Left ventricle myocardium inferior (tissue), 1 donor: ENCODE results near the gene IFI27. TPM values are rescaled to one million over a fixed set of nuclear protein-coding genes. Genes with fewer than 3 reads are reported as not detected.

ENCODE experiments used
- DNase-seq: peaks from one replicate; pipeline ENCODE4 v3.0.0-alpha.2; 2020
- H3K27ac ChIP-seq: fragments of 200-600 bp; replicated peaks from 2 replicates; pipeline ENCODE4 v1.8.0; 2021
- H3K27me3 ChIP-seq: fragments of 200-600 bp; 2 replicates; pipeline ENCODE4 v1.8.0; 2021; ENCODE audit warnings: low read depth
- H3K36me3 ChIP-seq: fragments of 200-600 bp; 2 replicates; pipeline ENCODE4 v1.8.0; 2021
- H3K4me1 ChIP-seq: fragments of 200-600 bp; 2 replicates; pipeline ENCODE4 v1.8.0; 2021
- H3K4me3 ChIP-seq: fragments of 200-600 bp; 2 replicates; pipeline ENCODE4 v1.8.0; 2021; ENCODE audit warnings: mild to moderate bottlenecking, moderate library complexity
- H3K9me3 ChIP-seq: fragments of 200-600 bp; replicated peaks from 2 replicates; pipeline ENCODE4 v1.8.0; 2021
- intact Hi-C: fragments of 100-400 bp; cut with micrococcal nuclease; formaldehyde crosslinking; loops from one replicate; pipeline ENCODE4 v1.11.0; 2022
- total RNA-seq: library from RNA; stranded (reverse); fragmentation: NEBNext Ultra II Directional; extraction: Animal tissue kit (Norgen Biotek cat#: 25700); gene quantifications from one replicate; pipeline ENCODE4 v1.2.1, GENCODE V29; 2021
- TF ChIP-seq, protein P1 (sequence below): fragments of 200-600 bp; IDR thresholded peaks from 2 replicates; pipeline ENCODE4 v1.8.0; 2021; ENCODE audit warnings: antibody characterized with exemption, mild to moderate bottlenecking, borderline replicate concordance
- donor health status: DM: no; HTN: yes; CAD: no; lungs with severe emphysema.

Gene IFI27
- total RNA-seq, 1 donor from 2014 or later, result 130 TPM

DNA sequence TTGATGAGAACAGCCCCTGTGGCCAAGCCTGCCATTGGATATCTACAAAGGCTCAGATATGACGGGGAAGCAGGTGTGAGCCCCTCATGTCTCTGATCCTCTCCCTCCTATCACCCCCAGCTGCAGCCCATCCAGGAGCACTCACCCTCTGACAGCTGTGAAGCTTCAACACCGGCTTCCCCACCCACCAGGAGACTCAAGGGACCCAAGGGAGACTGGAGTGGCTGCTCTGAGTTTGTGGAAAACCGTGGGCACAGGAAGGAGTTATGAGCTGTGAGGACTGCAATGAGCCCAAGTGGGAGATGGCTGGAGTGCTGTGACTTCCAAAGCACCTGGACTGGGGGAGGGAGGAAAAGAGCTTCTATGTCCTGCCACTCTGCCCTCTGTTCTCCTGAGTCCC is 10.9 kb downstream of the IFI27 start:
- no peaks in the 10 kb centered on the region for H3K27me3 ChIP-seq
- H3K27ac ChIP-seq, result no peak overlapping the region
- no peaks in the 10 kb centered on the region for H3K36me3 ChIP-seq
- intact Hi-C loops, result no loop called here
- no peaks in the 10 kb centered on the region for H3K4me1 ChIP-seq
- TF ChIP-seq, protein P1, sequence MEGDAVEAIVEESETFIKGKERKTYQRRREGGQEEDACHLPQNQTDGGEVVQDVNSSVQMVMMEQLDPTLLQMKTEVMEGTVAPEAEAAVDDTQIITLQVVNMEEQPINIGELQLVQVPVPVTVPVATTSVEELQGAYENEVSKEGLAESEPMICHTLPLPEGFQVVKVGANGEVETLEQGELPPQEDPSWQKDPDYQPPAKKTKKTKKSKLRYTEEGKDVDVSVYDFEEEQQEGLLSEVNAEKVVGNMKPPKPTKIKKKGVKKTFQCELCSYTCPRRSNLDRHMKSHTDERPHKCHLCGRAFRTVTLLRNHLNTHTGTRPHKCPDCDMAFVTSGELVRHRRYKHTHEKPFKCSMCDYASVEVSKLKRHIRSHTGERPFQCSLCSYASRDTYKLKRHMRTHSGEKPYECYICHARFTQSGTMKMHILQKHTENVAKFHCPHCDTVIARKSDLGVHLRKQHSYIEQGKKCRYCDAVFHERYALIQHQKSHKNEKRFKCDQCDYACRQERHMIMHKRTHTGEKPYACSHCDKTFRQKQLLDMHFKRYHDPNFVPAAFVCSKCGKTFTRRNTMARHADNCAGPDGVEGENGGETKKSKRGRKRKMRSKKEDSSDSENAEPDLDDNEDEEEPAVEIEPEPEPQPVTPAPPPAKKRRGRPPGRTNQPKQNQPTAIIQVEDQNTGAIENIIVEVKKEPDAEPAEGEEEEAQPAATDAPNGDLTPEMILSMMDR, result no peak
- H3K4me3 ChIP-seq, result no peak overlapping the region
- peaks cover 21% of the 10 kb centered on the region for H3K9me3 ChIP-seq
- DNase-seq, result no peak

DNA sequence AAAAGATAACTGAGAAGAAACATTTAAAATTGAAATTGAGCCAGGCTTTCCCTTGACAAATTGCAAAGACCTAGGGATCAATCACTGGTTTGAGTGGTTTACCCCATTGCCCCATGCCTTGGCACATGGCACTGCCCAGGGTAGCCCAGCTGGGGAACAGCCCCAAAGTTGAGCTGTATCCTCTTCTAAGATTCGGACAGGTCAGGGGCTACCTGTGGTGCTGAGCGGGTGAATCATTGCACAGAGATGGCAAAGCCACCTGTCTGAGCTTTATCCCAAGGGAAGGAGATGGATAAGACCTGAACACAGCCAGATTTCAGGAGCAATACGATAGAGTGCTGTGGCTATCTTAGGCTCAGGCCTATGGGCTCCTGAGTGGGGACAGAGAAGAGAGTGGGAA is 11.9 kb downstream of the IFI27 start:
- H3K27ac ChIP-seq, result no peak overlapping the region
- no peaks in the 10 kb centered on the region for H3K4me1 ChIP-seq
- no peaks in the 10 kb centered on the region for H3K36me3 ChIP-seq
- peaks cover 21% of the 10 kb centered on the region for H3K9me3 ChIP-seq
- intact Hi-C loops, result no loop called here
- H3K4me3 ChIP-seq, result no peak overlapping the region
- H3K27me3 ChIP-seq, result no peaks in the 10 kb centered on the region
- TF ChIP-seq, protein P1, result no peak
- DNase-seq, result no peak

GRCh38 chr14:94123296-94123695 is 12.8 kb downstream of the IFI27 start:
- TF ChIP-seq, protein P1, result no peak
- no peaks in the 10 kb centered on the region for H3K4me1 ChIP-seq
- peaks cover 21% of the 10 kb centered on the region for H3K9me3 ChIP-seq
- H3K27ac ChIP-seq, result no peak overlapping the region
- H3K27me3 ChIP-seq, result no peaks in the 10 kb centered on the region
- H3K36me3 ChIP-seq, result no peaks in the 10 kb centered on the region
- intact Hi-C loops, result no loop called here
- no peak overlapping the region for H3K4me3 ChIP-seq
- no peak for DNase-seq

DNA sequence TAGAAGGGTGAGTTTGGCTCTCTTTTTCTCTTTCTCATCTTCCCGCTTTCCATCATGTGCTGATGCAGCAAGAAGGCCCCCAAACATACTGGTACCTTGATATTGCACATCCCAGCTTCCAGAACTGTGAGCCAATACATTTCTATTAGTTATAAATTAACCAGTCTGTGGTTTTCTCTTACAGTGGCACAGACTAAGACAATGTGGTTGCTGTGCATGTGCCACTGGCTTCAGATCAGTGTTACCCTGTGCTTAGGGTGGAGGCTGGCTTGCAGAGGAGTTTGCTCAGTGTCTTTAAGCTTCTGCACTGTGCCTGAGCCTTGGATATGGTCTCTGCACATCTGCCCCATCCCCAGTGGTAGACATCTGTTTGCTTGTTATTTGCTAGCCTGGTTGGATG is 13.3 kb downstream of the IFI27 start:
- intact Hi-C loops, result no loop called here
- H3K4me3 ChIP-seq, result no peak overlapping the region
- no peaks in the 10 kb centered on the region for H3K36me3 ChIP-seq
- no peaks in the 10 kb centered on the region for H3K27me3 ChIP-seq
- peaks cover 21% of the 10 kb centered on the region for H3K9me3 ChIP-seq
- no peak for DNase-seq
- TF ChIP-seq, protein P1, result no peak
- no peak overlapping the region for H3K27ac ChIP-seq
- H3K4me1 ChIP-seq, result peaks cover 2% of the 10 kb centered on the region

GRCh38 chr14:94124582-94125377 is 14.2 kb downstream of the IFI27 start:
- Histone ChIP-seq H3K27ac (no peak overlapping the region), H3K36me3 (no peaks in the 10 kb centered on the region), H3K9me3 (peaks cover 13% of the 10 kb centered on the region), H3K4me1 (peaks cover 9% of the 10 kb centered on the region), H3K4me3 (no peak overlapping the region), H3K27me3 (no peaks in the 10 kb centered on the region)
- no peak for DNase-seq
- intact Hi-C loops, result no loop called here
- TF ChIP-seq, protein P1, result no peak
